ENCODE measurements around the gene MELTF.

- TF ChIP-seq CTCF (IDR thresholded peaks at IDR 0.05 in 2 of 3, conservative IDR thresholded peaks at IDR 0.05 in 1 of 3; ENCODE audit: insufficient read depth in 2 of 3, low read depth in 1 of 3, low read length in 3 of 3) (no peak), HDAC1 (IDR thresholded peaks at IDR 0.05) (no peak), SRSF7 (optimal IDR thresholded peaks at IDR 0.05; ENCODE audit: low read depth, low read length) (no peak), TEAD1 (CRISPR knock-in tag; IDR thresholded peaks at IDR 0.05) (no peak), FOXA1 (IDR thresholded peaks at IDR 0.05; ENCODE audit: borderline replicate concordance) (no peak), TAF1 (IDR thresholded peaks at IDR 0.05; ENCODE audit: control insufficient read depth, extremely low read depth, insufficient read depth, low read length, severe bottlenecking) (no peak), MITF (IDR thresholded peaks at IDR 0.05) (no peak), POLR2A (conservative IDR thresholded peaks at IDR 0.05) (no peak), CREM (IDR thresholded peaks at IDR 0.05; ENCODE audit: low read depth) (no peak), POLR2AphosphoS5 (IDR thresholded peaks at IDR 0.05; ENCODE audit: control insufficient read depth, insufficient read depth, low read depth, low read length) (no peak), FOXM1 (IDR thresholded peaks at IDR 0.05; ENCODE audit: low read depth) (no peak), FOXM1 (CRISPR knock-in tag; IDR thresholded peaks at IDR 0.05; ENCODE audit: low read depth) (no peak), NRF1 (conservative IDR thresholded peaks at IDR 0.05 in 1 of 2, IDR thresholded peaks at IDR 0.05 in 1 of 2) (no peak), JUND (IDR thresholded peaks at IDR 0.05; ENCODE audit: borderline replicate concordance, low read depth, low read length) (no peak), JUND (tag; IDR thresholded peaks at IDR 0.05; ENCODE audit: borderline replicate concordance, low read depth, low read length) (no peak), ZNF511 (CRISPR knock-in tag; IDR thresholded peaks at IDR 0.05) (no peak)
These were observed 66.5 kb downstream of the MELTF start for GRCh38 chr3:196962930-196963630.

All from K562 (cell line).